ENCODE results near the gene PHAF1. TPM values are rescaled to one million over a fixed set of nuclear protein-coding genes. Genes with fewer than 3 reads are reported as not detected.

Gene PHAF1
- total and polyA plus RNA-seq, 9 of the 15 experiments (the other 6 are each of a cell fraction or from before 2014, with no cell fraction given): 5.1 to 25.4 (median 13.8) TPM

GRCh38 chr16:67112591-67113399, 3.1 kb downstream of the PHAF1 start (continued):
- TF ChIP-seq CTCFL (IDR thresholded peaks at IDR 0.05; ENCODE audit: borderline replicate concordance, insufficient read depth, low read depth, low read length, poor library complexity, severe bottlenecking) (no peak), ARID2 (IDR thresholded peaks at IDR 0.05) (no peak), TGIF2 (CRISPR knock-in tag; IDR thresholded peaks at IDR 0.05) (no peak), E4F1 (CRISPR knock-in tag; IDR thresholded peaks at IDR 0.05; ENCODE audit: borderline replicate concordance) (no peak), PKNOX1 (IDR thresholded peaks at IDR 0.05) (peak; percentile 68), CHCHD3 (CRISPR knock-in tag; IDR thresholded peaks at IDR 0.05) (no peak), ARID1B (IDR thresholded peaks at IDR 0.05) (0 out of 2 replicates have a peak, but pooled peaks have one; percentile 26), NFE2 (IDR thresholded peaks at IDR 0.05; ENCODE audit: low read depth) (no peak), KDM1A (IDR thresholded peaks at IDR 0.05) (no peak), ZNF282 (CRISPR knock-in tag; IDR thresholded peaks at IDR 0.05) (no peak), ZEB2 (IDR thresholded peaks at IDR 0.05) (0 out of 2 replicates have a peak, but pooled peaks have one; percentile 49), MTF1 (CRISPR knock-in tag; IDR thresholded peaks at IDR 0.05; ENCODE audit: borderline replicate concordance) (no peak), FOXP4 (CRISPR knock-in tag; IDR thresholded peaks at IDR 0.05; ENCODE audit: borderline replicate concordance) (no peak), ZNF449 (CRISPR knock-in tag; IDR thresholded peaks at IDR 0.05) (no peak), HLTF (IDR thresholded peaks at IDR 0.05) (no peak), SMARCA5 (IDR thresholded peaks at IDR 0.05) (no peak)

Data from K562 (cell line).